Ammon's horn (tissue), 1 donor: Measurements from ENCODE around the gene PIP5KL1.
"Not testable (repeated sequence)": the region's sequence is repeated elsewhere in the genome, so short reads cannot be mapped to it uniquely, and the experiment has no call there.

Experiments
- DNase-seq: peaks from one replicate; pipeline ENCODE4 v3.0.0-alpha.2; 2016; ENCODE audit warnings: low spot score

PIP5KL1 gene

DNA sequence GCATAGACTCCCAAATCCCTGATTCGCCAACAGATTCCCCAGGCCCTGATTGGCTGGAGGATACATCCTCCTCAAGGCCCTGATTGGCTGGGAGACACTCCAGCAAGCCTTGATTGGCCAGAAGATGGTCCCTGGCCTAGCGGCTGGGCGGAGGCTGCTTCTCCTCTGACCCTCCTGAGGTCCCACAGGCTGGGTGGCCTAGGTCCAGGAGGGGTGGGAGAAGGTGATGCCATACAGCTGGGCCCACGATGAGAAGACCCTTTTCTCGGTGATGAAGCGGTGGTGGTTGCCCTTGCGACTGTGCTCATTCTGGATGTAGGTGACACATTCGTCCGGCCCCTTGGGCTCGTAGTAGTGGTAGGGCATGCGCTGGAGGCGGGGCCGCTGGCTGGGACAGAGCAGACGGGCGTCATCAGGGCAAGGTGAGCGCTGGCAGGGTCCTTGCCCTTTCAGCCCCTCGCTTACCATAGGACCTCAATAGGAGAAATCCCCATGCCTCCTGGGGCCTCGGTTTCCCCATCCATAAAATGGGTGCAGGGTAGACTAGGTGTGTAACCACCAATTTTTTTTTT lies 44.1 kb downstream of the PIP5KL1 start:
- no peak for DNase-seq

- DNase-seq: no peak
Observed at GRCh38 chr9:127885508-127886281, 44.9 kb downstream of the PIP5KL1 start.

DNA sequence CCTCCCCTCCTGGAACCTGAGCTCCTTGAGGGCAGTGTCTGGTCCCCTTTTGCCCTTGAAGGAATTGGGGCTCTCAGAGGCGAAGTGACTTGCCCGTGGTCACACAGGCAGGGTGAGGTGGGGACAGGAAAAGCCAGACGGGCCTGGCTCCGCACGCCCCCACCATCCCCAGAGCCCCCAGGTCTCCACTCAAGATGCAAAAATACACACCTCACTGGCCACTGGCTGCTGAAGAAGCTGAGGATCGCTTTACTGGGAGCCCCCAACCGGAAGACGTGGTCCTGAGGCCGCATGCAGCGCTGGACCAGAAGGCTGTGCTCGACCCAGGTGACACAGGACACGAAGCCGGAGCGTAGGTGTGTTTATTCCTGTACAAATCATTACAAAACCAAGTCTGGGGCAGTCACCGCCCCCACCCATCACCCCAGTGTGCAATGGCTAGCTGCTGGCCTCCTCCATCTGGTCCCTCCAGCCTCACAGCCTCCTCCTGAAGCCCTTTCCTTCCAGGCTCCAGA lies 45.5 kb downstream of the PIP5KL1 start:
- DNase-seq: no peak

DNA sequence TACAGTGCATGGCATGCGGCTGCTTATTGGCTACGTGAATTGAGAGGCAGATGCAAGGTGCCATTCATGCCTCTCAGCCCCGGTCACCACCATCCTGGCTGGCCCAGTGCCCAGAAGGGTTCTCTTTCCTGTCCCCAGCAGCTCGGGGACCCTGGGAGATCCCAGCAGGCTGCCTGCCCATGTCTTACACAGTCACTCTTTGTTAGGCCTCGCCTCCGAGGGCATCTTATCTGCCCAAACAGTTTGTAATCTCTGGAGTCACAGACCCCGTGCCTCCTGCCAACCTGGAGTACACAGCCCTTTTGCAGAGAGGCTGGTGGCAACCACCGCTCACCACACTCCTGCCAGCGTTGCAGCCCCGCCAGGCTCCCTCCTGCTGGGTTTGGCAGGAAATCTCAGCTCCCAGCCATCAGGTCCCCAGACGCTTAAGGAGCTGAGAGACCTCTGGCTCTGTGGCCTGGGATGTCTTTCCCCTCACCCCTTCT lies 46.1 kb downstream of the PIP5KL1 start:
- DNase-seq: no peak

DNA sequence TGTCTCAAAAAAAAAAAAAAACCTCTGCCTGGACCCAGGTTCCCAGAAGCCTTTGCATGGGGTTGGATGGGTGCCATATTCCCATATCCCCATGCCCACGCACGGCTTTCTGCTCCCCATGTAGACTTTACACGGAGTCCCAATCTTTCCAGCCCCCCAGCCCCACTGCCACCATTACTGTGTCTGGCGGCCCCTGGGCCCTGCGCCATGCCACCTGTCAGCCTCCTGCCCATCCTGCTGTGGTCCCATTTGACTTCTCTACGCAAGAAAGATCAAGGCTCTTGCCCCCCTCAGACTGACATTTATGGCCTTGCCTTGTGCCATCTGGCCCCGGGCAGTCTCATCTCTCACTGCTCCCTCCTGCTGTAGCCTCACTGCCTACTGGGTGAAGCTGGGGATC lies 46.6 kb downstream of the PIP5KL1 start:
- DNase-seq: no peak

DNA sequence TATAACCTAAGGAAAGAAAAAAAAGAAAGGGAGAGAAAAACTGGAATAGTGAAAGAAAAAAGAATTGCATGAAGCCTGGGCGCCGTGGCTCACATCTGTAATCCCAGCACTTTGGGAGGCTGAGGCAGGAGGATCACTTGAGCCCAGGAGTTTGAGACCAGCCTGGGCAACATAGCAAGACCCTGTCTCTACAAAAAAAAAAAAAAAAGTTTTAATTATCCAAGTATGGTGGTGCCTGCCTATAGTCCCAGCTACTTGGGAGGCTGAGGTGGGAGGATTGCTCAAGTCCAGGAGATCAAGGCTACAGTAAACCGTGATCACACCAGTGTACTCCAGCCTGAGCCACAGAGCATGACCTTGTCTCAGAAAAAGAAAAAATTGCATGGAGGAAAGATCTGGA lies 48.9 kb downstream of the PIP5KL1 start:
- DNase-seq: not testable (repeated sequence)

GRCh38 chr9:127880143-127880542 lies 50.4 kb downstream of the PIP5KL1 start:
- no peak for DNase-seq

GRCh38 chr9:127878652-127879390 lies 51.8 kb downstream of the PIP5KL1 start:
- DNase-seq: no peak

- DNase-seq: no peak
Observed at GRCh38 chr9:127878001-127878651, 52.5 kb downstream of the PIP5KL1 start.

DNA sequence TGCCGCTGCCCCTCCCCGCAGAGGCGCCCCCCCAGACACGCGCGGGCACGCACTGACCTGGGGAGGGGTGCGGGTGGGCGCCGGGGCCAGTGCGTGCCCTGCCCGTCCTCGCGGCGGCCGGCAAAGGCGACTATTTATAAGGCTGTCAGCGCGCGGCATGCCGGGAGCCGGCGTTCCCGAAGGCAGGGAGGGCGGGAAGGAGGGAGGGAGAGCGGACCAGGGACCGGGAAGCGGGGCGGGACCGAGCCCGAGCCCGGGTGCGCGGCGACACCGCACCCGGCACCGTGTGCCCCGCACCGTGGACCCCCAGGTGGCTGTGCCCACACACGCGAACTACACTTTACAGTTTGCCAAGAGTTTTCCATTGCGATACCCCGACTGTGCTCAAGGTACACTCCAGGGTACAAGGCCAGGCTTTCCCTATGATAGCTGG lies 53.0 kb downstream of the PIP5KL1 start, which contains the start of gene AK1:
AK1 (minus strand) TSS at position 110 of the 433 bp plus-strand sequence. CDS start 3,058 bp downstream, outside the sequence.
- DNase-seq: peak; percentile 87

DNA sequence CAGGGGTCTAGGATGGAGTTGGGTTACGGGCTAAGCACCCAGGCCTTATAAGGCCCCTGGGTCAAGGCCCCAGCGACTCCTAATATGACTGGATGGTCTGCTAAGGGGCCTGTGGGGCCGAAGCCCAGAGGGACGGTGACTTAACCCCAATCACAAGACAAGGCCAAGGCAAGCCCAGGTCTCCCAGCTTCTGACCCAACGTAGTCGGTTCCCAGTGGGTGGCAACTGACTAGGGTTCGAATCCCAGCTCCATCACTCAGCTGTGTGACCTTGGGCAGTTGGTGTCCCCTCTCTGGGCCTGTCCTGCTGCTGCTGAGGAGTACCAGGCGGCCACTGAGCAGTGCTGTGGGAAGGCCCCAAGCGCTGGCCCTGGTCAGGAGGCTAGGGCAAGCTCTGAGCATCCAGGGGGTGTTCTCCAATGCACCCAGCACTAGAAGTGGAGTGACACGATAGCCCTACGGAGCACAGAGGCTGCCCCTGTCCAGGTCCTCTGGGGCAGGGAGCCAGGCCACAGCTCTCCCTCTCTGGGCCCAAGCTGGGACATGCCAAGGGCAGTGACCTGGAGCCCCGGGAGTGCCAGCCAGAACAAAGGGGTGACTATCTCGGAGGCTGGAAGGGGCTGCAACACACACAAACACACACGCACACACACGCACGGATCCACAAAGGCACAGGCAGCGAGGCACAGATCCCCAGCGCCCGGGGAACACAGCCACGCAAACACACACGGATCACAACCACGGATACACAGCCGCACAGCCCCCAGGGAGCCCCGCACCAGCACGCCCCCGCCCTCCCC lies 53.6 kb downstream of the PIP5KL1 start:
- DNase-seq: no peak

- DNase-seq: no peak
Observed at GRCh38 chr9:127876026-127876763, 54.4 kb downstream of the PIP5KL1 start.

DNA sequence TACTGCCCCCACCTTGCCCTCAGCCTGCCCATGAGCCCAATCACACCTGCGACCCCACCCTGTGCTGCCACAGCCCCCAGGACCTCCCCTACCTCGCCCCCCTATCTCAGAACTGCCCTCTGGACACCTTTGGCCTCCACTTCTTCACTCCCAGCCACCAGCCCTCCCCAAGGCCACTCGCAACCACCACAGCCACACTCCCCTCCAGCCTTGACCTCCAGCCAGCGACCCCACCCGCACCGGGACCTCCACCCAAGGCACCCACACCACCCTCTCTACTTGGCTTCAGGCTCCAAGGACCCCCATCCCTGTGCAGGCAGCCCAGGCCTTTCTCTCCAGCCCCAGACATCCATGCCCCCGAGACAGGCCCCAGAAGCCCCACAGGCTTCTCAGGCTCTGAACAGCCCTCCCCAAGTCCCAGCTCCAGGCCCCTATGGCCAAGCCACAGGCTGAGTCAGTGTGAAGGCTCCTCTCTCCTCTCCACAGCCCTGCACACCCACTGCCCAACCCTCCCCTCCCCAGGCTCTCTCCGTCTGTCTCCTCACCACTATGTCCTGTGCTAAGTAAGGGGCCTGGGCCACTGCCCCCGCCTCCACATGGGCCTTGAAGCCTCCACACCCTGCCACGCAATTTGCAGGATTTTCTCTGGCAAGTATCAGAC lies 55.1 kb downstream of the PIP5KL1 start:
- DNase-seq: no peak

GRCh38 chr9:127874301-127875221 lies 56.0 kb downstream of the PIP5KL1 start:
- DNase-seq: peak; percentile 51

- DNase-seq: peak; percentile 94
Observed at GRCh38 chr9:127873886-127874285, 56.7 kb downstream of the PIP5KL1 start.

GRCh38 chr9:127873223-127873691 lies 57.3 kb downstream of the PIP5KL1 start:
- peak; percentile 80 for DNase-seq

- no peak for DNase-seq
Observed at GRCh38 chr9:127872369-127873222, 58.0 kb downstream of the PIP5KL1 start.

GRCh38 chr9:127871531-127871930 lies 59.0 kb downstream of the PIP5KL1 start:
- DNase-seq: no peak
